GM18870 (cell line): ENCODE measurements around the gene TAOK2.
"Not testable (repeated sequence)": the region's sequence is repeated elsewhere in the genome, so short reads cannot be mapped to it uniquely, and the experiment has no call there.

Experiments
- ATAC-seq: cut with Tn5 transposase; IDR thresholded peaks from one replicate; pipeline ENCODE4 v1.9.1; 2021; ENCODE audit warnings: moderate library complexity; ENCODE audit not compliant: unreplicated experiment

Gene TAOK2

DNA sequence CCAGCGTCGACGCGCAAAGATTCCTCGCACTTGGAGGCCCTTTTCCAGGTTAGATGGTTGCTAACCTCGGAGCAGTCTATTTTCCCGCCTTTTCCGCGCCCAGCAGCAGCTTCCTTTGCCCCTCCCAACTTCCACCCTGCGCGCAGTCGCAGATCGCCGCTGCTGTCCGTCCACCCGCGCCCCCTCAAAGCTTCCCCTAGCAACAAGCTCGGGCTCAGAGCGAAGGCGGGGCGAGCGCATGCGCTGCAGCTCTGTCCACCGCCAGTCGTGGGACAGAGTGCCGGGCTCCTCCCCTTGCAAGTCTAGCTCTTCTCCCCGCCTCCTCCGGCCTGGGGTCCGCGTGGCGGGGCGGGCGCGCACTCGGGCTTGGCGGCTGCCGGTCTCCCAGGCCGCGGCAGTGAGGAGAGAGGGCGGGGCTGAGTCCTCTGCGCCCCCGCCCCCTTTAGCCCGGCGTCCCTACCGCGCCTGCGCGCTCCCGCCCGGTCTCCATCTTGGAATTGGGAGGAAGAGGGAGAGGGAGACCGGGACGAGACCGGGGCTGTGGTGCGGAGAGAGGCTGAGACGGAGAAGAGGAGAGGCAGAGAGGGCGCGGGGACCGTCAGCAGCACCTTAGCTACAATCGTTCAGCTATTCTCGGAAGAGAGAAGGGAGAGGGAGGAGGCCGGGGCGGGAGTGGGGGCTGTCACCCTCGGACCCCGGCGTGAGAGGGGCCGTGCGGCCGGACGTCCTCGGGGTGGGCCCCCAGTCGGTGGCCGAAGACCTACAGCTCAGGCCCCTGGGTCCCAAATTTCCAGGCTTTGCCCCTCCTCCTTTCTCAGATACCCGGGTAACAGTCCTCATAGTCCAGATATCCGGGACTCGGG is at the start of gene TAOK2:
Gene TAOK2, plus strand, starts transcription at position 485 of the 863 bp plus-strand sequence. CDS start 3,905 bp downstream, outside the sequence.
- peak; percentile 77 for ATAC-seq

DNA sequence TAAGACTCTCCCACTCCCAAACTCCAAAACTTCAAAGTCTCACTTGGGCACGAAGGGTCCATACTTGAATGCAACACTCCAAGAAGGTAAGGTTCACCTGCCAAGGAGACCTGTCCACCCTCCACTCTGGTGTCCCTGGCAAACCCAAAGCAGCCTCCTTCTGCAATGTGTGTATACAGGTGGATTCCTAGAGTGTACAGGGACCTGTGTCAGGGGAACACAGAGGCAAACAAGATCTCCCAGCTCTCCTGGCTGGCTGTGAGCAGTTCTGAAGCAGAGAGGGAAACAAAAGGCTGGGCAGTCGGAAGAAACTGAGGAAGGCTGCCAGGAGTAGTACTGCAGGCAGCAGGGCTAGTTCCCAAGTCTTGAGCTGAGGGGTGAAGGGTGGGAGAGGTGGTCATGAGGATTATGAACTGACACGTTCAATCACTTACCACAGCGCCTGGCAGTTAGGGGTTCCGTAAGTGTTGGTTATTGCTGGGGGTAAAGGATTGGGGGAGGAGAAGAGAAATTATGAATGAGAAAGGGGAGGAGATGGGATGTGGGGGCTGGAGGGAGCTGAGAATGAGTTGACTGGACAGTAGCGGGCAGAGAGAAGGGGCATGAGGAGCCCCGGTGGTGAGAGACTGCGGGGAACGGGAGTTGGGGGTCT is 48.4 kb upstream of the TAOK2 start:
- no peak for ATAC-seq

DNA sequence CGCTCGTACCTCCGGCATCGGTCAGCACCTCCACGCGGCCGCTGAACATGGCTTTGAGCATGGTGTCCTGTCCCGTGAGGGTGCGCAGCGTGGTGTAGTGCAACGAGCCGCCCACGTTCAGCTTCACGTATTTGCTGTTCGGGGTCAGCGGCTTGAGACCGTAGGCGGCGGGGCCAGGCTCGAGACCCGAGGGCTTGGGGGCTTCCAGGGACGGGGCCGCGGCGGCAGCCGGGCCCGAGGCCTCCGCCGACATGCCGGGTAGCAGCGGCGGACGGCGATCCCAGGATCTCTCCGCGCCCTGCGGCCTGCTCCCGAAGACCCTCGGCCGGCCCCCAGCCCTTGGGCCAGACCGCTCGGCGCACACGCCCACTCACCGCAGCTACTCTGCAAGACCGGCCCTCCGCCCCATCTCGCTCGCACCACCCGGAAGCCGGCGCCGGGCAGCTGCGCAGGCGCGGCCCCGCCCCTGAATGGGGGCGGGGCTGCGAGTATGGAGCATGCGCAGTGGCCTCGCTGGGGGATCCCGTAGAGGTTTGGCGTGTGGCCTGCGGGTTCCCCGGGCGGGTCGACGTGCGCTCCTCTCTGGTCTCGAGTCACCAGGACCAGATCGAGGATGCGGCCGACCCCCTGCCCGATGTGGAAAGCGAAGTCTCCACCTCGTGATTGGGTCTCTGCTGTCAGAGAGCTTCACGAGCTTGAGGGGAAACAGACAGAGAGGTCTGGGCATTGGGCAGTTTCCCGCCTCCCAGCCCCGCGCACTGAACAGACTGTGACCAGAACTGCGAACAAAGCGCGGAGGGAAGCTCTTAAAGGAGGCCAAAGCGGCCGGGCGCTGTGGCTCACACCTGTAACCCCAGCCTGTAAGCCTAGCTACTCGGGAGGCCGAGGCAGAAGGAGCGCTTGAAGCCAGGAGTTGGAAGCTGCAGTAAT is 47.6 kb upstream of the TAOK2 start, which contains the start of gene KCTD13:
Gene KCTD13, minus strand, starts transcription at position 446 of the 930 bp plus-strand sequence. Its CDS starts 193 bp downstream, at position 253.
- no peak for ATAC-seq

DNA sequence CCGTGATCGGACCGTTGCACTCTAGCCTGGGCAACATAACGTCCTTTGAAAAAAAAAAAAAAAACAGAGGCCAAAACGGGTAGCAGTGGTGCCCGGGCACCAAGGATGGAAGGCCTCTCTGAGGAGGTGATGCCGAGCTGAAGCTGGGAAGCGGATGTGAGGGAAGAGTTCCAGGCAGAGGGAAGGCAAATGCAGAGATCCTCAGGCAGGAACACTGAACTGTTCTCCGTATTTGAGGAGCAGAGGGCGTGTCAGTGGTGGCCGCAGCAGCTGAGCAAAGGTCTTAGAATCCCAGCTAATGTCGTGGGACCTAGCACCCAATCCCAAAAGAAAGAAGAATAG is 47.0 kb upstream of the TAOK2 start:
- ATAC-seq: no peak

DNA sequence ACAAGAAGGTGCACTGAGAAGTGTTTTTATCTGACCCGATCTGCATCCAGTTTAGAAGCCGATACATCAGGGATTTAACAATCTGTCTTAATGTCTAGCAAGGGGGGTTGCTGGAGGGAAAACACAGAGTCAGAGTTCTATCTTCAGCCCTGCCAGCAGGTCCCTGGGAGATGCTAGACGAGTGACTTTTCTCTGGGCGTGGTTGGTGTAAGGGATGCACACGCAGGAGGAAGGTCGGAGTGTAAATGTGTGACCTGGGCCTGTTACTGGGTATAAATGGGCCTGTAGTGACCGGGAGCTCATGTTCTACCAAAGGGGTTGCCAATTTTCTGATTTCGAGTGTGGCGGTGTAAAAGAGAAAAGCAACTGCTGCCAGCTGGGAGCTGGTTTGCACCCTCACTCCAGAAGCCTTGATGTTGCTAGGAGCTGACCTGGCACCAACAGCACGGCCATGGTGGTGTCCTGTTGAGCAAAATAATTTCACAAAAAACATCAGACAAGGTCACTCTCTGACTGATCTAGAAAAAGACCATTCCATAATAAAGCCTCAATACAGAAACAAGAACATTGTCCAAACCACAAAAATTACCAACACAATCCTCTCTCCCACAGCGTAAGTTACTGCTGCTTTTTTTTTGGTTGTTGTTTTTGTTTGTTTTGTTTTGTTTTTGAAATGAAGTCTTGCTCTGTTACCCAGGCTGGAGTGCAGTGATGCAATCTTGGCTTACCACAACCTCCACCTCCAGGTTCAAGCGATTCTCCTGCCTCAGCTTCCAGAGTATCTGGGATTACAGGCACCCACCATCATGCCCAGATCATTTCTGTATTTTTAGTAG is 46.4 kb upstream of the TAOK2 start:
- ATAC-seq: no peak

DNA sequence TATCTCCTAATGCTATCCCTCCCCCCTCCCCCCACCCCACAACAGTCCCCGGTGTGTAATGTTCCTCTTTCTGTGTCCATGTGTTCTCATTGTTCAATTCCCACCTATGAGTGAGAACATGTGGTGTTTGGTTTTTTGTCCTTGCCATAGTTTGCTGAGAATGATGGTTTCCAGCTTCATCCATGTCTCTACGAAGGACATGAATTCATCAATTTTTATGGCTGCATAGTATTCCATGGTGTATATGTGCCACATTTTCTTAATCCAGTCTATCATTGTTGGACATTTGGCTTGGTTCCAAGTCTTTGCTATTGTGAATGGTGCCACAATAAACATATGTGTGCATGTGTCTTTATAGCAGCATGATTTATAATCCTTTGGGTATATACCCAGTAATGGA is 41.9 kb upstream of the TAOK2 start:
- ATAC-seq: not testable (repeated sequence)

DNA sequence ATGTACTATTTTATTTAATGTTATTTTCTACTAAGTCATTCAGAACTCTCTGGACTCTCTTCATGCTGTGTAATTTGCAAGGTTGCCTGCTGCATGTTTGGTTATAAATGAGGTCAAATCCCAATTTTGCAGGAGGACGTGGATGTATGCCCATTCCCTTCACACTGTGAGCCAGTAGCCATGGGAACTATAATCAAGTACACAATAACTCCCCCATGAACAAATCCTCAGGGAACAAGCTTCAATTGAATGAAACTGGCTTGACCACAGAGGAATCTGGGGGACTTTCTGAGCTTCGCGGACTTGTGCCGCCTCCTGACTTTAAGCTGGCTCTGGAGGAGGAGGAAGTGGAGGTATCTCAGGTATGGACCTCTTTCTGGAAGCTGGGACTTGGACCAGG is 33.0 kb upstream of the TAOK2 start:
- no peak for ATAC-seq

DNA sequence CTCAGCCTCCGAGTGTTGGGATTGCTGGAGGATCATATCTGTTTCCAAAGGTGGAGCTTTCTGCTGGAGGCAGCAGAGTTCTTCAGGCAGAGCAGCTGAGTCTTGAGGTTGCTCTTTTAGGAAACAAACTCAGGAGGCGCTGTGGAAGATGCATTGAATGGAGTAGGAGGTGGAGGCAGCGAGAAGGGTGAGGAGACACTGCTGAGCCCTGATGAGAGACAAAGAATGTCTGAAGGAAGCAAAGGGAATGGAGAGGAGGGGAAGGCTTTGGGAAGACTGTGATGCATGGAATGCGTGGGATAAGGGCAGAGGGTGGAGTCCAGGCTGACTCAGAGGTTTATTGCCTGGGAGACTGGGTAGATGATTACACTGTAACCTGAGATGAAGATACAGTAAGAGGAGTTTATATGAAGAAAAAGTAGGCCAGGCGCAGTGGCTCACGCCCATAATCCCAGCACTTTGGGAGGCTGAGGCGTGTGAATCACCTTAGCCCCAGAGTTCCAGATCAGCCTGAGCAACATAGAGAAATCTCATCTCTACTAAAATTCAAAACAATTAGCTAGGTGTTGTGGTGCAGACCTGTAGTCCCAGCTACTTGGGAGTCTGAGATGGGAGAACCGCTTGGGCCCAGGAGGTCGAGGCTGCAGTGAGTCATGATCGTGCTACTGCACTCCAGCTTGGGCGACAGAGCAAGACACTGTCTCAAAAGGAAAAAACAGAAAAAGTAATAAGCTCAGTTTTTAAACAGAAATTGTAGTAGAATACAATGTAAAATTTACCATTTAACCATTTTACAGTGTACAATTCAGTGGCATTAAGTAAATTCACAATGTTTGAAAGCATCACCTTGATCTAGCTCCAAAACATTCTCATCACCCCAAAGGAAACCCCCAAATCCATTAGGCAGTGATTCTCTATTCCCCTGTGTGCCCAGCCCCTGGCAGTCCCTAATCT is 29.5 kb upstream of the TAOK2 start:
- no peak for ATAC-seq

DNA sequence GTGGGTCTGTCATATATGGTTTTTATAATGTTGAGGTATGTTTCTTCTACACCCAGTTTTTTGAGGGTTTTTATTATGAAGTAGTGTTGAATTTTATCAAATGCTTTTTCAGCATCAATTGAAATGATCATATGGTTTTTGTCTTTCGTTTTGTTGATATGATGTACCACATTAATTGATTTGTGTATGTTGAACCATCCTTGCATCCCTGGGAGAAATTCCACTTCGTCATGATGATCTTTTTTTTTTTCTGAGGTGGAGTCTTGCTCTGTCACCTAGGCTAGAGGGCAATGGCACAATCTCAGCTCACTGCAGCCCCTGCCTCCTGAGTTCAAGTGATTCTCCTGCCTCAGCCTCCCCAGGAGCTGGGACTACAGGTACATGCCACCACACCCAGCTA is 25.8 kb upstream of the TAOK2 start:
- no peak for ATAC-seq

DNA sequence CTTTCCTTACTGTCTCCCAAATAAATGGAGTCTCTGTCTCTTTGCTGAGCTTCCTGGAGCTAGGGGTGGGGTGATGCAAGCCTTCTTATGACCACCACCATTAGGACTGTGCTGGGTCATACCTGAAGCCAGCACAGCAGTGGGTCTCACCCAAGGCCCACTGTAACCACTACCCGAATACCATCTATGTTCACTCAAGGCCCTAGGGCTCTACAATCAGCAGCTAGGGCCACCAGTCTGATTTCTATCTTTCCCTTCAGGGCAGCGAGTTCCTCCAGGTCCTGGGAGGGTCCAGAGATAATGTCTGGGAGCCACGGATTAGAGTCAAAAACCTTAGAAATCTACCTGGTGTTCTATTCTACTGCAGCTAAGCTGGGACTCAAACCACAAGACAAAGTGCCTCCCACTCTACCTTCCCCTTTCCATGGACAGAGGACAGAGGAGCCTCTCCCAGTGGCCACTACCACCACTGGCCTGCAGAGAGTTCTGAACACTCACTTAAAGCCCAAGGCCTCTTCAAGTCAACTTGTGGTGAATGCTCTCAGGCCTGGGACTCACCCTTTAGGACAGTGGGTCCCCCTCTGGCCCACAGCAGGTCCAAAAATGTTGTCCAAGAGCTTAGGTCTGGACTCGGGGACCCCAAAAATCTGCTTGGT is 22.7 kb upstream of the TAOK2 start:
- ATAC-seq: no peak

DNA sequence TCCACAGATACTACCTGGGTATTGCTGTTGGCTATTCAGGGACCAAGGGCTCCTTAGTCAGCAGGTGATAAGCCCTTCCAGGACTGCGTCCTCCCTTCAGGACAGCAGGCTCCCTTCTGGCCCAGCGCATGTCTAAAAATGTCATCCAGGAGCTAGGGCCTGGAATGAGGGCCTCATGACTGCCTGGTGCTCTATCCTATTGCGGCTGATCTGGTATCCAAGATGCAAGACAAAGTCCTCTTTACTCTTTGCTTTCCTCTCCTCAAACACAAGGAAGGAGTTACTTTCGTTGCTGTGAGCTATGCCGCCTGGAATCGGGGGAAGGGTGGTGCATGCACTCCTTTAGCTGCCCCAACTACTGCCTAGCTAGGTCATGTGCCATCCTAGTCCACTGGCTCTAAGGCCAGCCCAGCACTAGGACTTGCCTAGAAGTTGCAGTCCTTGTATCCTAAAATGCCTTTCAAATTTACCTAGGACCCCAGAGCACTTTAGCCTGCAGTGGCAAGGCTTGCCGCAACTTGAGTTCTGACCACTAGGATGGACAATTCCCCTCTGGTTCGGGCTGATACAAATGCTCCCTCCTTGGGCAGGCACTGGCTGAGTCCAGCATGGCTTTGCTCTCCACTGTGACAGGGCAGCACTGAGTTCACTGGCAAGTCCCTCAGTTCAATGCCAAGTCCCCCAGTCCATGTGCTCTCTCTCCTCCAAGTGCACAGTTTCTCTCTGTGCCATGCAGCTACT is 21.9 kb upstream of the TAOK2 start:
- no peak for ATAC-seq

DNA sequence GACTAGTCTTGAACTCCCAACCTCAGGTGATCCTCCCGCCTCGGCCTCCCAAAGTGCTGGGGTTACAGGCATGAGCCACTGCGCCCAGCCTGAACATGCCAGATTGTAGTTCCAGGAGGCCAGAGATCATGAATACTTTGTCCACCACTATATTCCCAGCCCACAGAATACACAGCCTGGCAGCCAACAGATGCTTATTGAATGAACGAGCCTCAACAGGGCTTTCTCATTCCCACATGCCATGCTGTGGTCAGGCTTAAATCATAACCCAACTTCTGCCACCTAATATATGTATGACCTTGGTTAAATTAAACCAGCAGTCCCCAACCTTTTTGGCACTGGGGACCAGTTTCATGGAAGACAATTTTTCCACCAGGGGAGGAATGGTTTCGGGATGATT is 14.9 kb upstream of the TAOK2 start:
- no peak for ATAC-seq

DNA sequence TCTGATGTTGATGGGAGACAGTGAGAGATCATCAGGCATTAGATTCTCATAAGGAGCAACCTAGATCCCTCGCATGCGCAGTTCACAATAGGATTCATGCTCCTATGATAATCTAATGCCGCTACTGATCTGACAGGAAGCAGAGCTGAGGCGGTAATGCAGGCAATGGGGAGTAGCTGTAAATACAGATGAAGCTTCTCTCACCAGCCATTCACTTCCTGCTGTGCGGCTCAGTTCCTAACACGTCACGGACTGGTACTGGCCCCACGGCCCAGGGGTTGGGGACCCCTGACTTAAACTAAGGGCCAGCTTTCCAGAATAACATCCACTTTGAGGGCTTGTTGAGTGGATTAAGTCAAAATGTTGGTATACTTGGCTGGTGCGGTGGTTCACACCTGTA is 14.4 kb upstream of the TAOK2 start:
- no peak for ATAC-seq

DNA sequence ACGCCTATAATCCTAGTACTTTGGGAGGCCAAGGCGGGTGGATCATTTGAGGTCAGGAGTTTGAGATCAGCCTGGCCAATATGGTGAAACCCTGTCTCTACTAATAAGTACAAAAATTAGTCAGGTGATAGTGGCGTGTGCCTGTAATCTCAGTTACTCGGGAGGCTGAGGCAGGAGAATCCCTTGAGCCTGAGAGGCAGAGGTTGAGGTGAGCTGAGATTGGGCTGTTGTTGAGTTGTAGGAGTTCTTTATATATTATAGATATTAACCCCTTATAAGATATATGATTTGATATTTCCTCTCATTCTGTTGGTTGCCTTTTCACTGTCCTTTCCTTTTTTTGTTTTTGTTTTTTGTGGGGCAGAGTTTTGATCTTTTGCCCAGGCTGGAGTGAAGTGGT is 13.8 kb upstream of the TAOK2 start:
- ATAC-seq: not testable (repeated sequence)

DNA sequence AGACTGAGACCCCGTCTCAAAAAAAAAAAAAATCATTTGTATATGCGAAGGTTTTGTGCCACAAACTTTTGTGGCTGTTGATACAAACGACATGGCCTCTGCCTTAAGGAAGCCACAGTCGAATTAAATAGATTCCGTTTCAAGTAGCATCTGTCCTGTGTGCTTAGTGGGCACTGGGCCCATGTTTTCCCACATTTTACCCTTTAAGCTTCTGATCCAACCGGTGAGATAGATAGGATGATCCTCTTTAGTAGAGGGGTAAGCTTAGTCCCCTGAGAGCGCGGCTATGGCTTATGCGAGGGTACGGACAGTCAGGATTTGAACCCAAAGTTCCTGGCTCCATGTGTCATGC is 12.6 kb upstream of the TAOK2 start:
- no peak for ATAC-seq

DNA sequence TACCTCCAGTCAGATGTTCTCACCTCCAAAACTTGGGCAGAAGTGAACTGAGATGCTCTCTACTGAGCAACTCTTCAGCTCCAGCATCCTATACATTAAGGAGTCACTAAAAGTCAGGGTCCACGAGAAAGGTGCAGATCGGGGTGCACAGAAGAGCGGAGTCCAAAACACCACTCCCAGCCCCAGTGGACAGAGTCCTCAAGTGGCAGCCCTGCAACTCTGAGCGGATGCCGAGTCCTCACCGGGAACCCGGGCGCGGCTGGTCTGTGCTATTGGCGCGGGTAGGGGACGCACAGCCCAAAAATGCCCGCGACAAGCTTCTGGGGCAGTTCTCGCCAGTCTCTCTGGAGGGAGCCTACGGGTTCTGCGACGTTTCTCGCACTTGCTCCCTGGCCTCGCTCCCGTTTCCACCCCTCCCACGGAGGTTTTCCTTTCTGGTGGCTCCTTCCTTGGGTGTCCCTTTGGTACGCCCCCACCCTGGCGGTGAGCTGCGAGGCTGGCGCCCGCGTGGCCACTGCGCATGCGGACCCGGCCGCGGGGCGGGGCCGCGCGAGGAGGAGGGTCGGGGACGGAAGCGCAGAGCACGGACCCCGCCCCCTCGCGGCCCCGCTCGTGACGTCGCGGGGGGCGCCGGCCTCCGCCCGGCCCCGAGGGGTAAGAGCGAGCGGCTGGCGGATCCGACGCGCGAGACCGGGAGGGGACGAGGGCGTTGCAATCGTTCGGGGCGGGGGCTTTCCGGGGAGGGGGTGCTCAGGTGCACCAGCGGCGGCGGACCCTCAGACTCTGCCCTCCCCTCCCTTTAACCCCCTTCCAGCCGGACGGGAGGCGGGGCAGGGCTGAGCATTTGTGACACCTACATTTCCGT is 12.0 kb upstream of the TAOK2 start, which contains the start of gene TMEM219:
Gene TMEM219, plus strand, starts transcription at position 601 of the 865 bp plus-strand sequence. CDS start 1,065 bp downstream, outside the sequence.
- no peak for ATAC-seq

DNA sequence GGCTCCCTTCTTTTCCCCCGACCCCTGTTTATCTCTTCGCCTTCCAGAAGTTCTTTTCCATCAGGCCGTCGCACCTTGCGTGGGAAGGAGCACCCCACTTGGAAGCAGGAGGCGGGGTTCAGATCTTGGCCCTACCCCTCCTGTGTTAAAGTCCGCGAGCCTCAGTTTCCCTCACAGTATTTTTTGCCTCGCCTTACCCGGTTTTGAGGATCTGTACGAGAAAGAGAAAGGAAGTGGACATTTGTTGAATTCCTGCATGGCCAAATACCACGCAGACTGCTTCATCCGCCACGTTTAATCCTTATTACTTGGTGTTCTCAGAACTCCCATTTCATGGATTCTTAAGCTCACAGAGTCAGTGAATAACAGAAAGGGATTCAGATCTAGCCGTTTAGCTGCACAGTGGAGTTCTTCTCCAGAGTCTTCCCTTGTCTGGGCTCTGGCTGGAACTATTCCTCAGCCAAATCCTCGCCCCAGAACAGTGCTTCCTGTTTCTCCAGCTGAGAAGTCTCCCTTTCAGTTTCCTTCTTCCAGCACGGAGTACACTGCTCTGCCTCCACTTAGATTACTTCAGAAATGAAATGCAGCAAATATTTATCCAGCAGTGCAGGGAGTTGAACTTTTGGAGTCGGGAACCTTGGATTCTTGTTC is 11.2 kb upstream of the TAOK2 start:
- ATAC-seq: no peak
